ENCODE data around the gene NDUFS8. TPM values are rescaled to one million over a fixed set of nuclear protein-coding genes. Genes with fewer than 3 reads are reported as not detected.

NDUFS8 gene
- total and polyA plus RNA-seq, 2 of the 4 experiments (the other 2 are of a cell fraction), result 85.9 to 131 TPM

DNA sequence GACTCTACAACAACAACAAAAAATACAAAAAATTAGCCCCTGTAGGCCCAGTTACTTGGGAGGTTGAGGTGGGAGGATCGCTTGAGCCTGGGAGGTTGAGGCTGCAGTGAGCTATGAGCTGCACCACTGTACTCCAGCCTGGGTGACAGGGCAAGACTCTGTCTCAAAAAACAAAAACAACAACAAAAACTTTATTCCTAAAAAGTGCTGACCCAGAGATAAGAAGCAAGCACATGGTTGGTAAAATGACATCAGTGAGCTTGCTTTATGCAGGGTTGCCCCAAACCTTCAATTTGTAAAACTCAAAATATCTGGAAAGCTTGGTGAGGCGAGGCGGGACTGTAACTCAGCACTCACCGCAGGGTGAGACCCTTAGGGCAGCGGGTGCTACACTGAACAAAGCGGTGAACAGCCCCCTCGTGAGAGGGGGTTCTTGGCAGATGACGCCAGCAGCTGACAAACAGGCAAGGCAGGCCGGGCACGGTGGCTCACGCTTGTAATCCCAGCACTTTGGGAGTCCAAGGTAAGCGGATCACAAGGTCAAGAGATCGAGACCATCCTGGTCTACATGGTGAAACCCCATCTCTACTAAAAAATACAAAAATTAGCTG, 4.9 kb downstream of the NDUFS8 start:
- BruUV-seq (replicated peaks), result no TSS peak
- TF ChIP-seq FOS (IDR thresholded peaks at IDR 0.05; ENCODE audit: low read depth, low read length) (no peak), MXI1 (IDR thresholded peaks at IDR 0.05; ENCODE audit: borderline replicate concordance, low read depth, low read length) (no peak)
- dilution Hi-C loops (cut with HindIII; ENCODE audit: low sequenced_read_pairs, unreplicated experiment) (no loop called here), in situ Hi-C loops (cut with MboI; ENCODE audit: low sequenced_read_pairs) (no loop called here), intact Hi-C loops (cut with micrococcal nuclease) (no loop called here)
- Histone ChIP-seq H3K4ac (ENCODE audit: low read depth, low read length) (no peak overlapping the region), H2AK5ac (ENCODE audit: low read depth, low read length) (no peak overlapping the region), H2AFZ (replicated peaks; ENCODE audit: low read length, poor library complexity) (no peak overlapping the region), H3K4me2 (ENCODE audit: low read depth, low read length) (no peak overlapping the region), H3K18ac (ENCODE audit: low read depth, low read length) (no peak overlapping the region), H2BK5ac (ENCODE audit: low read depth, low read length, poor library complexity, severe bottlenecking) (no peak overlapping the region), H3K56ac (ENCODE audit: extremely low read depth, insufficient read depth, low read length) (no peak overlapping the region), H4K20me1 (ENCODE audit: insufficient read depth, low read length) (no peaks in the 10 kb centered on the region), H4K8ac (ENCODE audit: low read depth in 2 of 2, low read length in 2 of 2) (no peak overlapping the region), H2BK15ac (ENCODE audit: low read depth, low read length) (no peak overlapping the region), H3K14ac (replicated peaks; ENCODE audit: low read depth, low read length) (no peak overlapping the region), H3K4me1 (ENCODE audit: control insufficient read depth, insufficient read depth, low read length) (peaks cover 21% of the 10 kb centered on the region), H3K4me3 (ENCODE audit: insufficient read depth, low read depth, low read length) (no peak overlapping the region), H3K79me1 (ENCODE audit: low read depth in 1 of 2, low read length in 2 of 2) (peaks cover 25 to 56% of the 10 kb centered on the region in 2 experiments), H3K9me1 (ENCODE audit: insufficient read depth, low read length) (no peaks in the 10 kb centered on the region), H3K9me3 (ENCODE audit: control insufficient read depth, insufficient read depth, low read length) (no peaks in the 10 kb centered on the region), H2BK20ac (ENCODE audit: low read depth, low read length) (no peak overlapping the region), H3K9ac (ENCODE audit: low read depth, low read length) (no peak overlapping the region), H3K27me3 (ENCODE audit: control insufficient read depth, insufficient read depth, low read length) (no peaks in the 10 kb centered on the region), H2BK120ac (ENCODE audit: low read depth, low read length) (no peak overlapping the region), H3K36me3 (ENCODE audit: control insufficient read depth, insufficient read depth, low read length) (peaks cover 11% of the 10 kb centered on the region; the same call in 1 of the 2 replicates), H4K5ac (ENCODE audit: low read depth, low read length) (no peak overlapping the region), H3K27ac (ENCODE audit: insufficient read depth, low read length) (no peak overlapping the region), H3K23ac (ENCODE audit: low read depth, low read length) (no peak overlapping the region), H4K91ac (ENCODE audit: insufficient read depth, low read depth, low read length) (no peak overlapping the region), H2AK9ac (replicated peaks; ENCODE audit: low read depth, low read length, poor library complexity) (no peak overlapping the region)
- ChIA-PET CTCF (no interaction called here), POLR2A (ENCODE audit: unreplicated experiment) (no interaction called here)
- no peak for ATAC-seq (ENCODE audit: low read depth)
- DNase-seq, result no peak
- WGBS, 2 experiments (ENCODE audit: extremely low coverage in 2 of 2, insufficient read length in 1 of 2), result 87% methylated on average over 4 of the region's 13 CpGs; no CpG with 5 or more reads in 1 of the 2 experiments
